ENCODE data around the gene LDB2.
"Not testable (repeated sequence)": the region's sequence is repeated elsewhere in the genome, so short reads cannot be mapped to it uniquely, and the experiment has no call there.

LDB2 gene

DNA sequence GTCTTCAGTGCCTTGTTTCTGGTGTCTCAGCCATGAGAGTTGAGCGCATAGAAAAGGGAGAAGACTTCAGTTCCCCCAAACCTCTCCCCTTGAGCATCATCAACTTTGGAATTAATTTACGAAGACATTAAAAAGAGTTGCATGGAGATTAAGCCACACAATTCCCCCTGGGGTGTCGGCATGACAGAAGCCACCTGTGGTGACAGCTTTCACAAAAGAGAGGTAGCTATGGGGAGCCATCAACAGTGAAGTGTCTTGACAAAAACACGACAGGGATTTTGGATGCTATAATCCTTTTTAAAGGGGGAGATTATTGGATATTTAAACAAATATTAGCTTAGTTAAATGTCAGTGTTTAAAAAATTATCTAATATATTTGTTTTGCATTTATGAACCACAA, 307.6 kb downstream of the LDB2 start:
- DNase-seq: no peak

DNA sequence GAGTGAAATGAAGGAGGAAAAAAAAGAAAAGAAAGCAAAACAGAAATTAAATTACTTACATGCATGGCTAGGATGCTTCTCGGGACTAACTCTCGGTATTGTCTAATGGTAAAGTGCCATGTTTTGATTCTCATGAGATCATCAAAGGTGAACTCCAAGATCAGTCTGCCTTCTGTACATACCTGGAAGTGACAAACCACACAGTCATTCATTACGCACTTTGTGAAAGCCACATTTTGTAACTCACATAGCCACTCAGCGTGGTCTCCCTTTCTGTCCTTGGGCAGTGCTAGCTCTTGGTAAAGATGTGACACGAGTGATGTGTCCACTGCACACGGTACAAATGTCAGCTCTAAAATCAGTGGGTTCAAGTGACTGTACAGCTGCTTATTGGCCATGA, 309.8 kb downstream of the LDB2 start:
- no peak for DNase-seq

DNA sequence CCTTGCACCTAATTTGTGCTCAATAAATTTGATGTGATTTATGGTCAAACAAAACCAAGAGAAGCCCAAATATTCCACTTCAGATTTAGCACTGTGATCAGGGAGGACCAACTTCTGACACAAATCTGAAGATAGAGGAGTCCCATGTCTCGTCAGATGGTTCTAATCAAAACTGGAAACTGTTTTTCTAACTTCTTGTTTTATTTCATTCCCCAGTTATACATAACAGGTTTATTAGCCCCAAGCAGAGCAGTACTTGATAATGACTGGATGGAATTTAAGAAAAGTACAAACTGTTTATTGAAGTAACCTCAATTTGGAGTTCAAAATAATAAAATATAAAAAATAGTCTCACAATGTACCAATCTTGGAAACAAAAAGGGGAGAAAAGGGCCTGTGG, 310.3 kb downstream of the LDB2 start:
- no peak for DNase-seq

DNA sequence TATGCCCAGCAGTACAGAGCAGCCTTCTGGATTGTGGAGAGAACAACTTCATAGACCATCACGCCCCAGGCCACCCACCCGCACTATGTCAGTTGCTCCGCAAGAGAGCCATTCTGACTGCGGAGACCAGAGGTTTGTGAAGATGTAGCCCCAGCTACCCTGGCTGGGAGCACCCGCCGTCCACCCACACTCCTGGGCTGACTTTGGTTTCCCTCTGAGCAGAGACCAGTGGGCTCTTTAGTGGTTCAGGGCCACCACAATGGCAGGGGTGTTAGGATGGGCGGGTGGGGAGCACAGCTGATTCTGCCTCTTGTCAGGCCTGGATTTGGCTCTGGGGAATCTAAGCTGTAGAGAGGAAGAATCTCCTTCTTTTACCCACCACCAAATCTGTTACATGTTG, 313.4 kb downstream of the LDB2 start:
- DNase-seq: no peak

DNA sequence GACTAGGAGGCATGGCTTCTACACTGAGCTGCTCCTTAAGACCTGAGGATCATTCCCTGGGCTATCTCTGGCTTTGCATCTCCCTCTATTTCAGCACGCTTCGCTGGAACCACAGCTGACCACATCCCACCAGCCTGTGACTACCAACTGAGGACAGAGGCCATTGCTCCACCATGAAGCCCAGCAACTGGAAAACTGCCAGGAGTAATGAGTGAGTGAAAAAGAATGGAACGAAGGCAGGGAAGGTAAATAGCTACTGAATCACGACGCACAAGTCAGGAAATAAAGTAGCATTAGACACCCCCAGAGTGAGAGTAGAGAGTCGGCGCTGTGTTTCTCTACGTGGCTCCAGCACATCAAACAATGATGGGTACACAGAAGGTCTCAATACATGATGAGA, 314.7 kb downstream of the LDB2 start:
- no peak for DNase-seq

DNA sequence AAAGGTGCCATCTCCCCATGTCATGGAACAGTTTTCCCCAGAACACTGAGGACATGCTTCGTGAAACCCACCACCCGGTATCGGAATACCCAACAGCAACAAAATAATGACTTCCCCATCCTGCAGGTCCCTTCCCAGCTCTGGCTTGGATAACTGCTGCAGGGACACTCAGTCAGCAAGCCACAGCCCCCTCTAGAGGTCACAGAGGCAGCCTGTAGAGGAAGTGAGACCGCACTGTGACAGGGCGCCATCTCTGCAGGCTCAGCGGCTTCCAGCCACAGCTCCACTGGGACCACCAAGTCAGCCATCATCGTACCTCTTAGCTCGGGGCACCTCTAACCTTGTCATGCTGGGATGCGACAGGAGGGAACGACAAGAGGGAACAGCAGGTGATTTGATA, 315.9 kb downstream of the LDB2 start:
- DNase-seq: no peak

DNA sequence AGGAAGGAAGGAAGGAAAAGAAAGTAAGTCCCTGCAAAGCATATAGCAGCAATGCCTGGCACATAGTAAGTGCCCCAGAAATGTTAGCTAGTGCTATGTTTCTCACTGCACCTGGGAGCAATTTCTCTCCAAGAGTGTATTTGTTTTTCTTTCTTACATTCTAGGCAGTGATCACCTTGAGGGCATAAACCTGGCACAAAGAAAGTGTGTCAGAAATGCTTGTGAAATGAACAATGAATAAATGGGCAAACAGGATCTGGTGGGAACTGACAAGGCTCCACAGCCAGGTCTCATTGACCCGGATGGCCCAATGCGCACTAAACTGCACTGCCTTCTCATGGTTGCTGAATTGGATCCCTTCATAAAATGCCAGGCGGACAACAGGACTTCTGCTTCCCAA, 316.4 kb downstream of the LDB2 start:
- no peak for DNase-seq

DNA sequence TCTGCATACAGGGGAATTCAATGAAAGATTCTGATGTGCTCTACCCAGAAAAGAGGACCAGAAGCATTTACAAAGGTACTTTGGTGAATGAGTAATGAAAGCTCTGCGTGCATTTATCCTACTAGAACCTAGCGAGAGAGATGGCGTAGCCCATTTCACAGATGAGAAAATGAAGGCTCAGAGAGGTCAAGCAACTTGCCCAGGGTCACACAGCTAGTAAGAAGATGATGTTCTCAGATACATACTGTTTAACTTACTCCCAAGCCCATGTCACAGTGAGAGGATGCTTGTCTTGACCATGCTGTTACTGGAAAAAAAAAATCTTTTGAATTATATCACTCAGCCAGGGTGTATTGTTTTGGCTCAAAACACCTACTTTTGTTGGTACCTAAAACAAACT, 317.3 kb downstream of the LDB2 start:
- DNase-seq: no peak

DNA sequence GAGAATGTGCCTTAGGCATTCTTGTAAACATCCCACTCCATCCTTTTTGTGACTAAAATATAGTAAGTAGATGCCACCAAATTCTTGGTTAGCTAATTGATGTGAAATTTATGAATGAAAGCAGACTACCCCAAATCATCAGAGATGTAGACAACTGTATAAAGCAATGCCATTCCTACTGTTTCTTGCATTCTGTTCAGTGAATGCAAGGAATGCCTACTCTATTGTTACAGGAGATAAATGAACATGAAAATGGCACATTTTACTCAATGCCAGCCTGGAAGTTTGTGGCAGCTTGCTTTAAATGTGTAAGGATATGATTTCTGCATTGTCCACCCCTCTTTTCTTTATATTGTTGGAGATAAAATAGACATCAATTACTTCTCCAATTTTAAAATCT, 317.9 kb downstream of the LDB2 start:
- DNase-seq: no peak

DNA sequence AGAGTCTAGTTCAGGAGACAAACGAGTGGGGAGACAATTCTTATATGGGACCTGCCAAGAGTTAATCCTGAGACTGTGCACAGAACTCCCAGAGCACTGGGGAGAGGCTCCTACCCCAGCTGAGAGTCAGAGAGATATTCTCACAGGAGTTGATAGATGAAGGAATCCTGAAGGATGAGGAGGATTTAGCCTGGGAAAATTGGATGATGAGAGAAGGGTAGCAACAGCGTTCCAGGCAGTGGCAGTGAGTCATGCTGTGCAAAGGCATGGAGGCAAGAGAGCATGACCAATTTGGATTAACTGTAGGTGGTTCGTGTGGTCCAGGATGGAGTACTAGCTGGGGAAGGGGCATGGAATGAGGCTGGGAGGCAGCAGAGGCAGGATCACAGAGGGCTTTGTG, 318.6 kb downstream of the LDB2 start:
- no peak for DNase-seq

DNA sequence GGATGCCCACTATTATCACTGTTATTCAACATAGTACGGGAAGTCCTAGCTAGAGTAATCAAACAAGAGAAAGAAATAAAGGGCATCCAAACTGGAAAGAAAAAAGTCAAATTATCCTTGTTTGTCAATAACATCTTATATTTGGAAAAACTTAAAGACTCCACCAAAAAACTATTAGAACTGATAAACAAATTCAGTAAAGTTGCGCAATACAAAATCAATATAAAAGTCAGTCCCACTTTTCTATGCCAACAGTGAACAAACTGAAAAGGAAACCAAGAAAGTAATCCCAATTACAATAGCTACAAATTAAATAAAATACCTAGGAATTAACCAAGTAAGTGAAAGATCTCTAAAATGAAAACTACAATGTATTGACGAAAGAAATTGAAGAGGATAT, 321.3 kb downstream of the LDB2 start:
- no peak for DNase-seq

DNA sequence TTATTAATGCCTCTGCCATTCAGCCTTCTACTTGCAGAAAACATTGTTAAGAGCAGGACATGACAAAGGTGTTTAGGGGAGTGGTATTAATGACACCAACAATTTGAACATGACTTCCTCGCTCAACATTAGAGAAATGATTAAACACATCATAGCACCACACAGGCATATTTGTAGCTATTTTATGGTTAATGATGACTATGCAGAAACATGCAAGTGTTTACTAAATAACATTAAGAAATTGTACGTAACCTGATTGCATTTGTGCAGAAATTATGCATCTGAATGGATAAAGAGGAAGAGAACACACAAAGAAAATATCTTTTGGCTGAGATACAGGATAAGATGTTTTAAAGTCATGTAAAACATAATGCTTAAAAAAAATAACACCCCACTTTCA, 323.5 kb downstream of the LDB2 start:
- no peak for DNase-seq

DNA sequence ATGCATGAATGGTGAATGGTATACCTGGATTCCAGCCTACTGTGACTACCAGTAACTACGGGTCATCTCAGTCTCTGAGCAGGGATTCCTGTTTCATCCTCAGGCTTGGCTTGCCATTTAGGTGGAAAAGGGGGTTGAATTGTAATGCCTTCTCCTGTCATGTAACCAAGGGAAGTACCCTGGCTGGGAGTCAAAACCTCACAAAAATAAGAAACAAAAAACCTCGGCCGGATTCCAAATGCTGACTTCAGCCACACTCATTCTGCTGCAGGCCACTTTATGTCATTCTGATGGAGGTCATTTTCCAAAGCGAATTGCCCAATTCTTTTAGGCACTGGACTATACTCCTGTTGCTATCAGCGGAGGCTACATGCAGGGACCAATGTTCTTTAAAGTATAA, 324.7 kb downstream of the LDB2 start:
- no peak for DNase-seq

DNA sequence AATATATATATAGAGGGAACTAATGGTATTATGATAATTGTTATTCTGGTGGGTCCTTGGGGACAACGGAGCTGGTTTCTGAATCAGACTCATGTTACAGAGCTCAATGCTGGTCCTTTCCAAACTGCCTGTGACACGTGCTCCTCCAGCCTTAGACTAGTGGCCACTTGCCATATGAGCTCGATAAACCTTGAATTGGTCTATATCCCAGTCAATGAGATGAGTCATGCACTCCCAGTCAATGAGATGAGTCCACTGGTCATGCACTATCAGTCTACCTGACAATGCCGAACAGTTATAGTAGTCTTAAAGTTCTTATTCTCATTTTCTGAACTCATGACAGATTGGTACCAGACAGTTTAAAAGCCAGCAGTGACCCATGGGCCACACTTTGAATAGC, 325.2 kb downstream of the LDB2 start:
- DNase-seq: no peak

DNA sequence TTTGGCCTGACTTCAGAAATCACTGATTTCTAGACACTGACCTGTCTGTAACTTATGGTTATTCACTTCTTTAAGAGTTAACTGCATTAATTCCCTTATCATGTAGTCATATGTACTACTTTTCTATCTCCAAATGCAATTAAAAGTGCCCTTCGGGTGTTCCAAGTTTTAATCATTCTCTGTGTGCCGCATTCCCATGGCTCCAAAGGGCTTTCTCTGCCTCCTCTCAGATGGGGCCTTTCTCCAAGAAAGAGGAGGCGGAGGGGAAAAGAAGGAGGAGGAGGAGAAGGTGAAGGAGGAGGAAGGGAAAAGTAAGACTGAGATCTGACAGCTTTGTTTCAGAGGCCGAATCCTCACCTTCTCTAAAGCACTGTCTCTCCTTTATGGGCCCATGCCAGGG, 325.8 kb downstream of the LDB2 start:
- DNase-seq: no peak

DNA sequence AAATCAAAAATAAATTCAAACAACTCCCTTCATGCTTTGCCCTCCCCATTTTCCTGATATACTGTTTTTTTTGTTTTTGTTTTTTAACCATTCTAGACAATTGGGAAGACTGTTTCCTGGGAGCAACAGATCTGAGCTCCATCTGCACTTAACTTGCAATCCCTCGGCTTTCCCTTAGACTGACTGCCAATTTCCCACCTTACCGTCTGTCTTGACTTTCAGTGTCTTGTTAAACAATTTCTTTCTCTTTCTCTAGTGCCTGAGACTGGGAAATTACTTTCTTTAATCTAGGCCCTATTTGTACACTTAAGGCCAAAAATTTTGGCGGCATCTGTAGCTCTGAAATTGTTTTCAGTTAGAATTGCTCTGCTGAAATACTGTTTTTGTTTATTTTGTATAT, 326.3 kb downstream of the LDB2 start:
- DNase-seq: no peak

DNA sequence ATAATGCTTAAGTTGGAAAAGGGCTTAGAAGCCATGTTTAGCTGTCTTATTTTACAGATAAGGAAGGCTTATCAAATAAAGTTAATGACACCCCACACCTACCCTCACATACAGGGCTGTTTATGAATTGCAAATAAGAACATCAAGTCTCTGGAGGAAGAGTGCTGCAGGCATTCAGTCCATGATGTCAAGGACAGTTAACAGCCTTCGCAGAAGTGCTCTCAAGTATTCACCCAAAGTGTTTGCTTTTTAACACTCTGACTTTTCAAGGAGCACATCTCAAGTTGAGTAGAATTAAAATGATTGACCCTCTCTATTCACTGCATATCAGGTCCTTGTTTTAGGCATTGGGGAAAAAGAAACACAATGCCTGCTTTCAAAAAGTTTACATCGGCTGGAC, 328.7 kb downstream of the LDB2 start:
- no peak for DNase-seq

DNA sequence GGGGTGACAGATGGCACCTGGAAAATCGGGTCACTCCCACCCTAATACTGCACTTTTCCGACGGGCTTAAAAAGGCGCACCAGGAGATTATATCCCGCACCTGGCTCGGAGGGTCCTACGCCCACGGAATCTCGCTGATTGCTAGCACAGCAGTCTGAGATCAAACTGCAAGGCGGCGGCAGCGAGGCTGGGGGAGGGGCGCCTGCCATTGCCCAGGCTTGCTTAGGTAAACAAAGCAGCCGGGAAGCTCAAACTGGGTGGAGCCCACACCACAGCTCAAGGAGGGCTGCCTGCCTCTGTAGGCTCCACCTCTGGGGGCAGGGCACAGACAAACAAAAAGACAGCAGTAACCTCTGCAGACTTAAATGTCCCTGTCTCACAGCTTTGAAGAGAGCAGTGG, 341.1 kb downstream of the LDB2 start:
- DNase-seq: not testable (repeated sequence)

DNA sequence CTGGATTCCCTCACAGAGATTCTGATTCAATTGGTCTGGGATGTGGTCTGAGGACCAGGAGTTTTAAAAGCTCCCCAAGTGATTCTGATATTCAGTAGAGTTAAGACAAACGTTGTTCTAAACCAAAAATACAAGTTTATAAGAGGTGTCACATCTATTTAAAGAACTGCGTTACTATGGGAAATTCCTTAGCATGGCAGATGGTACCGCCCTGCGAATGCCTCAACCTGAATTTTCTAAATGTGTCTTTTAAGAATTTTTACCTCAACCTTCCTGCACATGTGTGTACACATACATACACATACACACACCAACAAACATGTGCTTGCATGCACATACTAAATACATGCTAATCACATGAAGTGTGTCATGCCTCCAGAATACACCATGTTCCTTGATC, 343.3 kb downstream of the LDB2 start:
- DNase-seq: no peak

DNA sequence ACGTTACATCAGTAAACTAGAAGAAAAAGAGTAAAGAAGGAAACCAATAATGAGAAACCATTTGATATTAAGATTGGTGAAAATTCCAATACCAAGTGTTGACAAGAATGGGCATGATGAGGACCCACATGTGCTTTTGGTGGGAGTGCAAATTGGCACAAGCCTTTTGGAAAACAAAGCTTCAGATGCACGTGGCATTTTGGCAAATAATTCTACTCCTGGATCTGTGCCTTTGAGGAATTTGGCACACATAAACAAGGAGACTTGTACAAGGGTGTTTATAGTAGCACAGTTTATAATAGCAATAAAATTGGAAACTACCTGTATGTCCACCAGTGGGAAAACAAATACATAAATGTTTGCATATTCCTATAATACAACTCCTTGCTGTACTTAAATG, 347.9 kb downstream of the LDB2 start:
- DNase-seq: no peak

DNA sequence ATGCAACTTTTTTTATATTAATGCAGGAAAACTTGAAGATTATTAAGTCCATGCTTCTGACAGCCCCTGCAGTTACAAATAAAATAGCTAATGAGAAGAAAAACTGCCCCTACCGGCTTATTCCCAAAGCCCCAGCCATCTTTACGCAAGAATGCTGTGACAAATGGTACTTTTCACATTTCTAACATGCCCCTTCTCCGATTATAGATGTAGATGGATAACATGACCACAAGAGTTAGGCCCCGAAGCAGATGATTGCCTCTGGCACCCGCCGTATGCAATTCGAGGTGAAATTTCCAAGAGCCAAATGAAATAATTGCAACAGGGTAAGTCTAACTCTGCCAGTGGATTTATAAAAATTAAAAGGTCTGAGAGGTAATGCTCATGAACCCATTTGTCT, 352.8 kb downstream of the LDB2 start:
- no peak for DNase-seq

DNA sequence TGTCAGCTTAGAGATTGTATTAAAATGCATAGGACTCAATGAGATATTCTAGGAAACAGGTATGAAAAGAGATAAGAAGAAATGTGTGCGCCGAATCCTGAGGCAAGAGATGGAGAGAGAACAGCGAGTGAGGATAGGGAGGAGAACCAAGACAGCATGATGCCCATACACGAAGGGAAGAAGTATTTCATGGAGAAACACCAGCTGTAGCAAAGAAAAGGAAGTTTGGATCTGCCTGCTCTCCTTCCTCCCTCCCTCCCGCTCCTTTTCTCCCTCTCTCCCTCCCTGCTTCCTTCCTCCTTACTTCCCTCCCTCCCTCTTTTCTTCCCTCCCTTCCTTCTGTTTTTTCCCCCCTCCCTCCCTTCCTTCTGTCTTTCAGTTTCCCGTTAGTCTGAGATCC, 353.6 kb downstream of the LDB2 start:
- DNase-seq: no peak

DNA sequence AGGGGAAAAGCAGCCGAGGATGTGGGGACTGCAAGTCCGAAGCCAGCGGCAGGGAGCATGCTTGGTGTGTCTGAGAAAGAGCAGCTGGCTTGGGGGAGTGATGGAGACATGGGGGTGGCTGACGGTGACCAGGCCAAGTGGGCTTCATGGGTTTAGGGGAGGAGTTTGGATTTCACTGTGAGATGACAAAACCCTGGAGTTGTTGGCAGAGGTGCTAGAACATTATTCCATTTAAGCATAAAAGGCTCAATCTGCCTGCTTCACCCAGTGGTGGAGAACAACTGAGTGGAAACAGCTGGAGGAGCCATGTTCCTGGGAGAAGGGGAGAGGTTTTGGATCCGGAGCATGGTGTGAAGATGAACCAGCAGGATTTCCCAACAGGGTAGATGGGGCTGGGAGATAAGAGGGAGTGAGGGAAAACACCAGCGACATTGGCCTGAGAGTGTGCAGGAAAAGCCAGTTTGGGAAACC, 354.2 kb downstream of the LDB2 start:
- DNase-seq: no peak

DNA sequence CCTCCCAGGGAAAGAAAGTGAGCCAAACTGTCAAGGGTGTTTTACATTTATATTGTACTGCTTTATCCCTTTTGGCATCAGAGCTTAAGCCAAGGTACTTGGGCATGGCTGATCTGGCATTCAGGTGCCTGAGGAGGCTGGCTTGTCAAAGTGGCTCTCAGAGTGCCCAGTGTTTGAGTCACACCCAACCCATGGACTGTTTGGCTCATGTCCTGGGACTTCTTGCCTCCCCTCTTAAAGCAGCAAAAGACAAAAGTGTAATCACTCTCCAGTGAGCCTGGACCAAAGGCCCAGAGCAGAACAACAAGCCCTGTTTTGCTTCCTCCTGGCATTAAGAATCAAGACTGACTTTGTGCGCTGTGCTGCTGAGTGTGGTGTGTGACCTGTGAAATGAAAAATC, 360.5 kb downstream of the LDB2 start:
- DNase-seq: no peak

DNA sequence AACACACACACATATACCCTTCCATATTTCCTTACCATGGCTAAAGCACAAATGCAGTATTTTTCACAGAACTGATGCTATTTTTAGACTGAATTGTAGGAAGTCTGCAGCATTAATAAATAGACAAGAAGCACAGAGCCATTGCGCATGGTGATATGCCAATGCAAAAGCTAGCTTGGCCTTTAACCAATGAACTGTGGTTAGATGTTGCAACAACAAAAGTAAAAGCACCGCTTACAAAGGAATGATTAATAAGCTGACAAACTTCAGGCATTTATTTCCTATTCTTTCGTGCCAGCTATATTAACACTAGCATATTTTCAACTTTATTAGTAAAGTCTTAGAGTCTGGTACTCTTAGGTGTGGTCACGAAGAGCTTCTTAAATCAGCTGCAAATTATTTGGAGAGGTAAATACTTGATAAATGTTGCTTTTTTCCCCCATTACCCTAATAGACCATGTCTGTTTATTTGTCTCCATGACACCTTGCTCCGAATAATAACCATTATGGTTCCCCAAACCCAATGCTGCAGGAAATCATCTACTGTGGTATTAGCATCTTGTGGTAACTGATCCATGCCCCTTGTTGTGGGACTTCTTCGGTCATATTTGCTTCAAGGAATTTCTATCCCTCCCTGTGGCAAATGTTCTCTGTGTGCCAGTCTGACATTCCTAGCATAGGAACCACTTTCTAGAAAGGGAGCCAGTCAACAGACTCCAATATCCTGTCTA, 366.0 kb downstream of the LDB2 start:
- no peak for DNase-seq

All from activated T-cell treated with anti-CD3 and anti-CD28 coated beads for 4 hours (primary cell).